H9 (cell line): ENCODE data around the gene DES. TPM values are rescaled to one million over a fixed set of nuclear protein-coding genes. Genes with fewer than 3 reads are reported as not detected.

ENCODE experiments used
- DNase-seq: peaks from one replicate; pipeline ENCODE4 v3.0.0-alpha.2; 2017
- H2AFZ ChIP-seq: one replicate; pipeline ENCODE4 v1.6.1; 2013; ENCODE audit warnings: mild to moderate bottlenecking, low read length, control low read depth, moderate library complexity
- H2AK5ac ChIP-seq: 2 replicates; pipeline ENCODE4 v1.6.1; 2013; ENCODE audit warnings: low read length, control low read depth, mixed read lengths; ENCODE audit not compliant: insufficient read length
- H2BK120ac ChIP-seq: one replicate; pipeline ENCODE4 v1.6.1; 2013; ENCODE audit warnings: low read depth, mild to moderate bottlenecking, low read length, control low read depth, inconsistent platforms; ENCODE audit not compliant: poor library complexity, severe bottlenecking
- H2BK12ac ChIP-seq: 2 replicates; pipeline ENCODE4 v1.6.1; 2013; ENCODE audit warnings: low read length, control low read depth, mixed read lengths, low read depth; ENCODE audit not compliant: insufficient read length
- H2BK15ac ChIP-seq: 2 replicates; pipeline ENCODE4 v1.6.1; 2013; ENCODE audit warnings: low read depth, low read length, control low read depth
- H2BK20ac ChIP-seq: one replicate; pipeline ENCODE4 v1.6.1; 2013; ENCODE audit warnings: low read depth, mild to moderate bottlenecking, low read length, control low read depth, inconsistent platforms; ENCODE audit not compliant: poor library complexity, severe bottlenecking
- H2BK5ac ChIP-seq: 2 replicates; pipeline ENCODE4 v1.6.1; 2013; ENCODE audit warnings: low read length, control low read depth, mixed read lengths; ENCODE audit not compliant: insufficient read length
- H3K14ac ChIP-seq: 2 replicates; pipeline ENCODE4 v1.6.1; 2013; ENCODE audit warnings: low read length, control low read depth; ENCODE audit not compliant: insufficient read depth
- H3K18ac ChIP-seq: 2 replicates; pipeline ENCODE4 v1.6.1; 2013; ENCODE audit warnings: low read depth, mild to moderate bottlenecking, mixed read lengths, low read length, control low read depth; ENCODE audit not compliant: insufficient read length
- H3K23ac ChIP-seq: 2 replicates; pipeline ENCODE4 v1.6.1; 2013; ENCODE audit warnings: low read length, control low read depth, mixed read lengths, low read depth; ENCODE audit not compliant: insufficient read length
- H3K23me2 ChIP-seq: 2 replicates; pipeline ENCODE4 v1.6.1; 2013; ENCODE audit warnings: low read depth, mild to moderate bottlenecking, mixed read lengths, low read length, control low read depth; ENCODE audit not compliant: insufficient read length, poor library complexity, severe bottlenecking
- H3K27ac ChIP-seq: 2 replicates; pipeline ENCODE4 v1.5.1; 2013; ENCODE audit warnings: low read length, control low read depth, mixed read lengths, low read depth; ENCODE audit not compliant: insufficient read length
- H3K27me3 ChIP-seq: 2 replicates; pipeline ENCODE4 v1.6.1; 2013; ENCODE audit warnings: low read length, control low read depth, inconsistent platforms; ENCODE audit not compliant: insufficient read depth
- H3K4ac ChIP-seq: 2 replicates; pipeline ENCODE4 v1.6.1; 2013; ENCODE audit warnings: low read depth, mild to moderate bottlenecking, control low read depth, inconsistent platforms, low read length, moderate library complexity
- H3K4me1 ChIP-seq: 2 replicates; pipeline ENCODE4 v1.6.1; 2013; ENCODE audit warnings: low read length, control low read depth, inconsistent platforms; ENCODE audit not compliant: insufficient read depth
- H3K4me2 ChIP-seq: 2 replicates; pipeline ENCODE4 v1.6.1; 2013; ENCODE audit warnings: low read length, control low read depth, mixed read lengths; ENCODE audit not compliant: insufficient read length, insufficient read depth
- H3K56ac ChIP-seq: 2 replicates; pipeline ENCODE4 v1.6.1; 2013; ENCODE audit warnings: low read depth, mild to moderate bottlenecking, mixed read lengths, low read length, control low read depth; ENCODE audit not compliant: insufficient read length
- H3K79me1 ChIP-seq: 2 replicates; pipeline ENCODE4 v1.6.1; 2013; ENCODE audit warnings: low read depth, mild to moderate bottlenecking, moderate library complexity, low read length, control low read depth, inconsistent platforms; ENCODE audit not compliant: insufficient read depth, poor library complexity, severe bottlenecking
- H3K79me2 ChIP-seq: 2 replicates; pipeline ENCODE4 v1.6.1; 2013; ENCODE audit warnings: low read length, control low read depth, inconsistent platforms; ENCODE audit not compliant: insufficient read depth
- H3K9ac ChIP-seq: 2 replicates; pipeline ENCODE4 v1.6.1; 2013; ENCODE audit warnings: low read length, control low read depth, mixed read lengths; ENCODE audit not compliant: insufficient read length; ENCODE audit errors: extremely low read depth
- H3K9me3 ChIP-seq: one replicate; pipeline ENCODE4 v1.6.1; 2013; ENCODE audit warnings: low read depth, low read length, inconsistent platforms; ENCODE audit not compliant: control insufficient read depth
- H3T11ph ChIP-seq: one replicate; pipeline ENCODE4 v1.6.1; 2013; ENCODE audit warnings: mild to moderate bottlenecking, low read length, control low read depth, inconsistent platforms
- H4K20me1 ChIP-seq: one replicate; pipeline ENCODE4 v1.6.1; 2013; ENCODE audit not compliant: control insufficient read depth, insufficient read length, insufficient read depth
- H4K5ac ChIP-seq: 2 replicates; pipeline ENCODE4 v1.6.1; 2013; ENCODE audit warnings: low read depth, mild to moderate bottlenecking, mixed read lengths, low read length, control low read depth; ENCODE audit not compliant: insufficient read length
- H4K8ac ChIP-seq: replicated peaks from 2 replicates; pipeline ENCODE4 v1.6.1; 2013; ENCODE audit warnings: low read length, control low read depth, mixed read lengths, low read depth; ENCODE audit not compliant: insufficient read length
- H4K91ac ChIP-seq: 2 replicates; pipeline ENCODE4 v1.6.1; 2013; ENCODE audit warnings: low read depth, mild to moderate bottlenecking, moderate library complexity, mixed read lengths, low read length, control low read depth; ENCODE audit not compliant: insufficient read length
- H3K27ac Mint-ChIP-seq, 3 experiments: 2 replicates in 2 of 3; 3 replicates in 1 of 3; pipeline ENCODE4 v1.8.0; 2020 to 2021; ENCODE audit warnings: mixed read lengths in 3 of 3, mild to moderate bottlenecking in 1 of 3, moderate library complexity in 1 of 3
- H3K27me3 Mint-ChIP-seq: 2 replicates; pipeline ENCODE4 v1.8.0; 2021; ENCODE audit warnings: low read depth, mild to moderate bottlenecking, moderate library complexity, mixed read lengths
- H3K36me3 Mint-ChIP-seq, 3 experiments: 2 replicates in 2 of 3; 3 replicates in 1 of 3; pipeline ENCODE4 v1.8.0; 2020 to 2021; ENCODE audit warnings: low read depth in 3 of 3, mixed read lengths in 3 of 3; ENCODE audit not compliant: insufficient read depth in 1 of 3
- H3K4me1 Mint-ChIP-seq, 2 experiments: 2 replicates each; pipeline ENCODE4 v1.8.0; 2020; ENCODE audit warnings: mixed read lengths in 2 of 2
- H3K4me3 Mint-ChIP-seq, 2 experiments: 2 replicates in 1 of 2; 3 replicates in 1 of 2; pipeline ENCODE4 v1.8.0; 2020 to 2021; ENCODE audit warnings: mild to moderate bottlenecking in 2 of 2, mixed read lengths in 2 of 2, moderate library complexity in 1 of 2
- H3K9me3 Mint-ChIP-seq, 2 experiments: 2 replicates in 1 of 2; 3 replicates in 1 of 2; pipeline ENCODE4 v1.8.0; 2020; ENCODE audit warnings: mild to moderate bottlenecking in 2 of 2, mixed read lengths in 2 of 2, moderate library complexity in 1 of 2
- WGBS: extraction: QIAGEN DNeasy Blood & Tissue Kit; methylation state at CpG from one replicate; pipeline ENCODE4 v1.1.7; 2013; ENCODE audit warnings: missing lambda C conversion rate, low lambda C conversion rate, mixed read lengths; ENCODE audit not compliant: insufficient read length; ENCODE audit errors: extremely low coverage; 5-methylcytosine and 5-hydroxymethylcytosine counted together
- total RNA-seq: library from RNA; stranded (reverse); gene quantifications from 2 replicates; pipeline ENCODE4 v1.2.1, GENCODE V29; 2021
- TF ChIP-seq, protein P1 (sequence below): fragments of 200-600 bp; sonication (generic); conservative IDR thresholded peaks from 3 replicates; pipeline ENCODE4 v1.8.0; 2021; ENCODE audit warnings: antibody characterized with exemption, mild to moderate bottlenecking

Gene DES
- total RNA-seq, 1 experiment from 2014 or later: 4.6 TPM

DNA sequence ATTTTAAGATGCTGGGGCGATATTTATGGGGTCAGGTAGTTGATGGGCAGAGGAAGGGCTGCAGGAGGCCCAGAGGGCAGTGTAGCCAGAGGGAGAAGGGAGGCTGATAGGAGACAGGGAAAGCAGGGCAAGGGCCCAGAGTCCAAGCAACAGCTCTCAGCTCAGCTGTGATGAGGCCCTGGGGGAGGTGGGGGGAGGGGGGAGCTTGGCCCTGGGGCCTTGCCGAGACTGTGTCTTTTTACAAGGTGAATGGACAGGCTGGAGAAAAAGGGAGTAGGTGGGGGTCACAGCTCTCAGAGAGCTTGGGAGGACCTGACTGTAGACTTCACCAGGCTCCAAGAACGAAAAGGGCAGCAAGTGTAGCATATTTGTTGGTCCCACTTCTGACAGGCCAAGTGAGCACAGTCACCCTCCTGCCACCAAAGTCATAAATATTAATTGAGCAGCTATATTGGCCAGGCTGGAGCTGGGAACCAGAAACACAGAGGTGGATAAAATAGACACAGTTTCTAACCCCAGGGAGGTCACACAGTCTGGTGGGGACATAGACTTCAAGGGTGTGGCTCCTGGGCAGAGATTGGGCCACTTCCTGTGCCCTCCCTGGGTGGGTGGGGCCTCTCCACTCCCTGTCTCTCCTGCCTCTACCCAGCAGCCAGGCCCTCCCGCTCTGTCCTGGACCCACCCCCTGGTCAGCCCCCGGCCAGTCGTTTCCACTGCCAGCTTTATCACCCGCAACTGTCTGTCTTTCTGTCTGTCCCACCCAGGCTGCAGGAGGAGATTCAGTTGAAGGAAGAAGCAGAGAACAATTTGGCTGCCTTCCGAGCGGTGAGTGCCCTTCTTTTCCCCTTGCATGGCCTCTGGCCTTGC lies 1.4 kb downstream of the DES start:
- WGBS: no CpG with 5 or more reads among the region's 9 CpGs
- TF ChIP-seq, protein P1, sequence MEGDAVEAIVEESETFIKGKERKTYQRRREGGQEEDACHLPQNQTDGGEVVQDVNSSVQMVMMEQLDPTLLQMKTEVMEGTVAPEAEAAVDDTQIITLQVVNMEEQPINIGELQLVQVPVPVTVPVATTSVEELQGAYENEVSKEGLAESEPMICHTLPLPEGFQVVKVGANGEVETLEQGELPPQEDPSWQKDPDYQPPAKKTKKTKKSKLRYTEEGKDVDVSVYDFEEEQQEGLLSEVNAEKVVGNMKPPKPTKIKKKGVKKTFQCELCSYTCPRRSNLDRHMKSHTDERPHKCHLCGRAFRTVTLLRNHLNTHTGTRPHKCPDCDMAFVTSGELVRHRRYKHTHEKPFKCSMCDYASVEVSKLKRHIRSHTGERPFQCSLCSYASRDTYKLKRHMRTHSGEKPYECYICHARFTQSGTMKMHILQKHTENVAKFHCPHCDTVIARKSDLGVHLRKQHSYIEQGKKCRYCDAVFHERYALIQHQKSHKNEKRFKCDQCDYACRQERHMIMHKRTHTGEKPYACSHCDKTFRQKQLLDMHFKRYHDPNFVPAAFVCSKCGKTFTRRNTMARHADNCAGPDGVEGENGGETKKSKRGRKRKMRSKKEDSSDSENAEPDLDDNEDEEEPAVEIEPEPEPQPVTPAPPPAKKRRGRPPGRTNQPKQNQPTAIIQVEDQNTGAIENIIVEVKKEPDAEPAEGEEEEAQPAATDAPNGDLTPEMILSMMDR: no peak
- H3K27ac Mint-ChIP-seq: no peak overlapping the region
- no peak overlapping the region for H3K4ac ChIP-seq
- H3K4me1 ChIP-seq: peaks cover 13% of the 10 kb centered on the region; the same call in 1 of the 2 replicates
- H2AFZ ChIP-seq: no peak overlapping the region
- H3K4me2 ChIP-seq: no peak overlapping the region
- H2AK5ac ChIP-seq: no peak overlapping the region
- no peaks in the 10 kb centered on the region; the same call in 1 of the 2 replicates for H3K27me3 ChIP-seq
- no peak overlapping the region for H2BK120ac ChIP-seq
- no peak overlapping the region for H3K4me3 Mint-ChIP-seq
- H3K56ac ChIP-seq: no peak overlapping the region
- H3K4me1 Mint-ChIP-seq: peaks cover 31 to 35% of the 10 kb centered on the region in 2 experiments
- H2BK15ac ChIP-seq: no peak overlapping the region
- H3K36me3 Mint-ChIP-seq: no peaks in the 10 kb centered on the region; a peak in 1 of 7 replicates
- no peaks in the 10 kb centered on the region for H3K79me2 ChIP-seq
- H4K20me1 ChIP-seq: no peaks in the 10 kb centered on the region
- no peaks in the 10 kb centered on the region for H3K9me3 ChIP-seq
- no peak overlapping the region for H2BK20ac ChIP-seq
- H4K5ac ChIP-seq: no peak overlapping the region
- no peak overlapping the region for H4K8ac ChIP-seq
- H2BK5ac ChIP-seq: no peak overlapping the region
- H3K9ac ChIP-seq: no peak overlapping the region
- no peak overlapping the region for H4K91ac ChIP-seq
- no peaks in the 10 kb centered on the region for H3K79me1 ChIP-seq
- H3K18ac ChIP-seq: no peak overlapping the region
- no peak overlapping the region for H2BK12ac ChIP-seq
- DNase-seq: no peak
- H3K27ac ChIP-seq: no peak overlapping the region
- no peak overlapping the region for H3K14ac ChIP-seq
- no peaks in the 10 kb centered on the region for H3K9me3 Mint-ChIP-seq
- H3K23ac ChIP-seq: no peak overlapping the region
- H3T11ph ChIP-seq: no peak overlapping the region
- peaks cover 28% of the 10 kb centered on the region for H3K27me3 Mint-ChIP-seq
- H3K23me2 ChIP-seq: no peaks in the 10 kb centered on the region
